ENCODE results near the gene LMTK3.
"Not testable (repeated sequence)": the region's sequence is repeated elsewhere in the genome, so short reads cannot be mapped to it uniquely, and the experiment has no call there.

The LMTK3 gene

DNA sequence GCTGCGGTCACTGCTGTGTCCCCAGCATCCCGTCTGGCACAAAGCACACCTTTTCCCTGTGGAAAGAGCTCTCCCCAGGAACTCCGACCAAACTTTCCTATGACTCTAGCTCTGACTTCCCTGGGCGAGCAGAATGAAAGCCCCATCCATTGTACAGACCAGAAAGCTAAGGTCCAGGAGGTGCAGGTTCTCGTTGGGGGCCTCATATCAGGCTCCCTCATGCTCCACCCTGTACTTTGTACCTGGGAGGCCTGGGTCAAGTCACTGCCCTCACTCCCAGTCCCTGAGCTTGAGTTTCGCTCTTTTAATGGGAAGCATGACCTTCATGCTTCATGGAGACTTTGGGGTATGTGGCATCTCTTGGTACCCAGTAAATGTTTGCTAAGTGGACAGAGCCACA is 24.1 kb downstream of the LMTK3 start:
- no peak for DNase-seq

DNA sequence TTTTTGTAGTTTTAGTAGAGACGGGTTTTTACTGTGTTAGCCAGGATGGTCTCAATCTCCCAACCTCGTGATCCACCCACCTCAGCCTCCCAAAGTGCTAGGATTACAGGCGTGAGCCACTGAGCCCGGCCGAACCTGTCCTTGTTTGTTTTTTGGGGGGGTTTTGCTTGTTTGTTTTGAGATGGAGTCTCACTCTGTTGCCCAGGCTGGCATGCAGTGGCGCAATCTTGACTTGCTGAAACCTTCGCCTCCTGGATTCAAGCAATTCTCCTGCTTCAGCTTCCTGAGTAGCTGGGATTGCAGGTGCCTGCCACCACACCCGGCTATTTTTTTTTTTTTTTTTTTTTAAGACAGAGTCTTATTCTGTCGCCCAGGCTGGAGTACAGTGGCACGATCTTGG is 24.9 kb downstream of the LMTK3 start:
- not testable (repeated sequence) for DNase-seq

- no peak for DNase-seq
Measured at GRCh38 chr19:48484931-48485612, 26.6 kb downstream of the LMTK3 start.

DNA sequence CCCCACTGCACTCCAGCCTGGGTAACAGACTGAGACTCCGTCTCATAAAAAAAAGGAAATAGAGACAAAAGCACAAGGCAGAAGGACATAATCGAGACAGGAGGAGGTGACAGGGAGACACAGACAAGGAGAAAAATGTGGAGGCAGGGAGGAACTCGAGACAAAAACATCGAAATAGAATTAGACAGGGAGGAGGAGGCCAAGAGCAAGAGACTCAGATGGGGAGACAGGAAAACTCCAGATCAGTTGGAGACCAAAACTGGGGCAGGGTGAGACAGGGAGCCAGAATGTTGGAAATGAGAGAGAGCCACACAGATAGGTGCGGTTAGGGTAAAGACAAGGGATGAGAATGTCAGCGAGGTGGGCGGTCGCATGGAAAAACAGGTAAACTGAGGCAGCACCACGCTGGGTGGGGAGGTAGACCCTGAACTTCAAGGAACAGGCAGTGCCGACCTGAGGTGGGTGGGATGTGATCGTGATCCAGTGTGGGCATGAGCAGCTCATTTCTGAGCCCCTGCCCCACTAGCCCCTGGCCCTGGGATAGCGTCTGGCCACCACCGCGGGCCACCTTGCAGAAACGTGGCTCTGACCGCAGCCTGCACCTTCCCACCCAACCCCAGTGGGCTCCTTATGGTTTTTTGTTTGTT is 27.3 kb downstream of the LMTK3 start:
- no peak for DNase-seq

DNA sequence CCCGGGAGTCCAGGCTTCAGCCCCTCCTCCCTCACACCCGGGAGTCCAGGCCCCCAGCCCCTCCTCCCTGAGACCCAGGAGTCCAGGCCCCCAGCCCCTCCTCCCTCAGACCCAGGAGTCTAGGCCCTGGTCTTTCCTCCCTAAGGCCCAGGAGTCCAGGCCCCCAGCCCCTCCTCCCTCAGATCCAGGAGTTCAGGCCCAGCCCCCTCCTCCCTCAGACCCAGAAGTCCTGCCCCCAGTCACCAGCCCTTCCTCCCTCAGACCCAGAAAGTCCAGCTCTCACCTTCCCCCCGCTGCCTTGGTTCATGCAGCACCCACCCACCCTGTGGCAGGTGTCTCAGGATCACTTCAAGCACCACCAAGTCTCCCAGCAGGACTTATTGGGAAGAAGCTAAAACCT is 28.3 kb downstream of the LMTK3 start:
- no peak for DNase-seq

DNA sequence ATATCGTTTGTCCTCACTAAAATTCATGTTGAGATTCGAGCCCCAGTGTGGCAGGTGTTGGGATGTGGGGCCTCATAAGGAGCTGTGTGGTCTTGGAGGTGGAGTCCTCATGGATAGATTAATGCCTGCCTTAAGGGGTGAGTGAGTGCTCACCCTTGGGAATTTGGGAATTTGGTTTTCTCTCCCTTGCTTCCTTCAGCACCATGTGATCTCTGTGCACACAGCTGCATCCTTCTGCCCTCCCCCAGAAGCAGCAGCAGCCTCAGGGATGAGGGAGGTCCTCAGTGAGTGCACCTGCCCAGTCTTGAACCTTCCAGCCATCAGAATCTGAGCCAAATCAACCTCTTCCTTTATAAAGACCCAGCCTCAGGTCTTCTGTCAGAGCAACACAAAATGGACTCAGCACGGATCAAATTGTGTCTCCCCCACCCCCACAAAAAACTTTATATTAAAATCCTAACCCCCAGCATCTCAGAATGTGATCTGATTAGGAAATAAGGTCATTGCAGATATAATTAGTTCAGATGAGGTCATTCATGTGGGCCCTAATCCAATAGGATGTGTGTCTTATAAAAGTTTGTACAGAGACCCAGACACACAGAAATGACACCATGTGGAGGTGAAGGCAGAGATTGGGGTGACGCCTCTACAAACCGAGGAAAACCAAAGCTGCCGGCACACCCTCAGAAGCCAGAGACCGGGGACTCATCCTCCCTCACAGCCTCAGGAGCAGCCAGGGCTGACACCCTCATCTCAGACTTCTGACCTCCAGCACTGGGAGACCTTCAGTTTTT is 29.6 kb downstream of the LMTK3 start:
- no peak for DNase-seq

- peak; percentile 33 to 59 (median 55) for DNase-seq
Measured at GRCh38 chr19:48480558-48481500, 30.8 kb downstream of the LMTK3 start.

- peak in 1 of 5 donors; percentile 23 for DNase-seq
Measured at GRCh38 chr19:48480183-48480557, 31.5 kb downstream of the LMTK3 start.

GRCh38 chr19:48479686-48480085 is 31.9 kb downstream of the LMTK3 start:
- DNase-seq = no peak

GRCh38 chr19:48478339-48479256 is 33.0 kb downstream of the LMTK3 start:
- DNase-seq = no peak

- DNase-seq = no peak
Measured at GRCh38 chr19:48477698-48478338, 33.8 kb downstream of the LMTK3 start.

- DNase-seq = no peak
Measured at GRCh38 chr19:48477067-48477685, 34.5 kb downstream of the LMTK3 start.

DNA sequence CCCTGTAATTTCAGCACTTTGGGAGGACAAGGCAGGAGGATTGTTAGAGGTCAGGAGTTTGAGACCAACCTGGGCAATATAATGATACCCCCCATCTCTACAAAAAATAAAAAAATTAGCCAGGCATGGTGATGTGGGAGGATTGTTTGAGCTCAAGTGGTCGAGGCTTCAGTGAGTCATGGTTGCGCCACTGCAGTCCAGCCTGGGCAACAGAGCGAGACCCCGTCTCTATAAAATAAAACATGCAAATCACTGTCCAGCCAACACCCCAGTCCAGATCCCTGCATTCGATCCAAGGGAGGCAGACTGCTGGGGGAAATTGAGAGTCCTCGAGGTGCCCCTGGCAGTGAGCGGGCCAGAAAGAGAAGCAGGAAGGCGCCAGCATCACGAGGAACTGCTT is 35.5 kb downstream of the LMTK3 start:
- DNase-seq = no peak

DNA sequence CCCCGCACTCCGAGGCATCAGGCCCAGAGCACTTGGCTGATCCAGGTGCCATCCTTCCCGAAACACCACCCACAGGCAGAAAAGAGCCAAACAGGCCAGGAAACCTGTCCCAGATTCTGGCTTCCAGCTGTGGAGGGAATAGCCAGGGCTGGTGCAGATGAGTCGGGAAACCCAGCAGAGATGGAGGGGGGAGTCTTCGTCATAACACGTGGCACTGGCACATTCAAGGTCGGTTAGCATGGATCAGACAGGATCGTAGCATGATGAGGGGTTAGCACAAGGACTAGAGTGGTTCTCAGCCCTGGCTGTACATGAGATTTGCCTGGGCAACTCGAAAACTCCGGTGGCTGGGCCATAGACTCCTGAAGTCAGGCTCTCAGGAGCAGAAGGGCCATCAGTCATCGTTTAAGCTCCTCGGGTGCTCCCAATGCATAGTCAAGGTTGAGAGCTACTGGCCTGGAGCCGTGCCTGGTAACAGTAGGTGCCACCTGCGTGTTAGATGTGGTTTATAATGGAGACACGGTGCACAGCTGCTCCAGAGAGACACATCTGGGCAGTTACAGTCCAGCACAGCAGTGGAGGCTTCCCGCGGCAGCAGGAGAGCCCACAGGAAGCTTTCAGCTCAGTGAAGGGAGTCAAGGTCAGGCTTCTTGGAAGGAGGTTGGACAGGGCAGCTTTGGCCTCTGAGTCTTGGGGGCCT is 36.1 kb downstream of the LMTK3 start:
- DNase-seq = no peak

DNA sequence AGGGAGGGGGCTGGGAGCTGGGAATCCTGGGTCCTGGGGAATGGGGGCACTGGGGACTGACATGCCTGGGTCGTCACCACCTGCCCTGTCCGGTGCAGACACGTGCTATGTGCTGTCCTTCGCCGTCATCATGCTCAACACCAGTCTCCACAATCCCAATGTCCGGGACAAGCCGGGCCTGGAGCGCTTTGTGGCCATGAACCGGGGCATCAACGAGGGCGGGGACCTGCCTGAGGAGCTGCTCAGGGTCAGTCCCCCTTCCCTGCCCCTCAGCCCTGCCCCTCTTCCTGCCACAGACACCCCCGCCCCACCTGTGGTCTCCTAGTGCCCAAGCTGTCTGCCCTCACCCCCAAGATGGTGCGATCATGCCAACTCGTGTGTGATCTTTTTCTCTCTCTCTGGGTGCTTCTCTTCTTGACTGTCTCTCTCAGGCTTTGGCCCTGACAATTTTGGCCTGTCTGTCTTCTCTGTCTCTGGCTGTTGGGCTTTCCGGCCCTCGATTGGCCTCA is 37.5 kb downstream of the LMTK3 start:
- DNase-seq = no peak

DNA sequence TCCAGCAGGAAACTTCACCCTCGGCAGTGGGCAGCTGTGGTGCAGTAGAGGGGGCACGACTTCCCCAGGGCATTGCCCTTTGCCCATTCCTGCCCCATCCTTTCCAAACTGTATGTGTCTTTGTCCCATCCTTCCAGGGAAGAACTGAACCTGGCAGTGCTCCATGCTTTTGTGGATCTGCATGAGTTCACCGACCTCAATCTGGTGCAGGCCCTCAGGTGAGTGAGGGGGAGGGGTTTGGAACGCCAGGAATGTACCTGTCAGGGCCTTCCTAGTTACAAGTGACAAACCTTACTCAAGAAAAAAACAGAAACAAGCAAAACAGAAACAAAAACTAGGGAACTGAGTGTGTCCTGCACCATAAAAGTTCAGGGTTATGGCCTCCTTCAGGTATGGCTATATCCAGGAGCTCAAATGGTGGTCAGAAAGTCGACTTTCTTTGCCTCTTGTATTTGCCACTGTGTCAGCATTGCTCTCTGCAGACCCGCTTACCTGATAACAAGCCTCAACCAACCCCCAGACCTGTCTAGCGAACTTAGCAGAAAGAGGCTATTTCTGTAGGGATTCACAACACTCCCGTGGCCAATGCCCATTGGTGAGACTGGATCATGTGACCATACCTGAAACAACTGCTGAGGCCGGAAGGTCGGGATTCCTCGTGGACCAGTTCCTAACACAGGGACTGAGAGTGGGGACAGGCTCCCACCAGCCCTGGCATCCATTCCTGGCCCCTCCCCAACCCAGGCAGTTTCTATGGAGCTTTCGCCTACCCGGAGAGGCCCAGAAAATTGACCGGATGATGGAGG is 38.3 kb downstream of the LMTK3 start:
- no peak for DNase-seq

DNA sequence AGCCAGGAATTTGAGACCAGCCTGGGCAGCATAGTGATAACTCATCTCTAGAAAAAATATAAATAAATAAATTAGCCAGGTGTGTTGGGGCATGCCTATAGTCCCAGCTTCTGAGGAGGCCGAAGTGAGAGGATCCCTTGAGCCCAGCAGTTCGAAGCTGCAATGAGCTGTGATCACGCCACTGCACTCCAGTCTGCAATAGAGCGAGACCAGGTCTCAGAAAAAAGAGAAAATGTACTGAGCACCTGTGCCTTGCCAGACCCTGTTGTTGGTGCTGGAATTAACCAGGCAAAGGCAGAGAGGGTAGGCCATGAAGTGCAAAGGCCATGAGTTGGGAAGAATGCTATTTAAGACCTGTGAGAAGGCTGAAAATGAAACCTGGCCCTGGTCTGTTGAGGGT is 39.8 kb downstream of the LMTK3 start:
- no peak for DNase-seq

GRCh38 chr19:48470856-48471255 is 40.8 kb downstream of the LMTK3 start:
- DNase-seq = no peak

Measured in T-helper 1 cell (primary cell).